NB4 (cell line): Measurements from ENCODE around the gene DENND10.

Experiments
- MYC ChIP-seq: IDR thresholded peaks from 2 replicates; pipeline ENCODE4 v1.6.1; 2011; ENCODE audit warnings: low read depth, low read length
- POLR2A ChIP-seq: IDR thresholded peaks from 2 replicates; pipeline ENCODE4 v1.6.1; 2011; ENCODE audit warnings: mild to moderate bottlenecking; ENCODE audit not compliant: insufficient read length; ENCODE audit errors: extremely low read depth
- TF ChIP-seq, protein P1 (sequence below): IDR thresholded peaks from one replicate; pipeline ENCODE4 v1.5.1; 2012; ENCODE audit warnings: low read depth, low read length
- TF ChIP-seq, protein P2 (sequence below): IDR thresholded peaks from 2 replicates; pipeline ENCODE4 v1.6.1; 2011; ENCODE audit warnings: low read depth, low read length

DNA sequence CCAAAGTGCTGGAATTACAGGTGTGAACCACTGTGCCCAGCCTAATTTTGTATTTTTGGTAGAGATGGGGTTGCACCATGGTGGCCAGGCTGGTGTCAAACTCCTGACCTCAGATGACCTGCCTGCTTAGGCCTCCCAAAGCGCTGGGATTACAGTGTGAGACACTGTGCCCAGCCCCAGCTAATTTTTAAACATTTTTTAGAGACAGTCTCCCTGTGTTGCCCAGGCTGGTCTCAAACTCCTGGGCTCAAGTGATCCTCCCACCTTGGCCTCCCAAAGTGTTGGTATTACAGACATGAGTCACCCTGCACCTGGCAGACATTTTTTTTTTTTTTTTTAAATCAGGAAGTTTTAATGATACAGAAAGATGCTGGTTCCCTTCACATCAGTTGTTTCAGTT is 15.5 kb downstream of the DENND10 start:
- TF ChIP-seq POLR2A (no peak), MYC (no peak)
- TF ChIP-seq, protein P1, sequence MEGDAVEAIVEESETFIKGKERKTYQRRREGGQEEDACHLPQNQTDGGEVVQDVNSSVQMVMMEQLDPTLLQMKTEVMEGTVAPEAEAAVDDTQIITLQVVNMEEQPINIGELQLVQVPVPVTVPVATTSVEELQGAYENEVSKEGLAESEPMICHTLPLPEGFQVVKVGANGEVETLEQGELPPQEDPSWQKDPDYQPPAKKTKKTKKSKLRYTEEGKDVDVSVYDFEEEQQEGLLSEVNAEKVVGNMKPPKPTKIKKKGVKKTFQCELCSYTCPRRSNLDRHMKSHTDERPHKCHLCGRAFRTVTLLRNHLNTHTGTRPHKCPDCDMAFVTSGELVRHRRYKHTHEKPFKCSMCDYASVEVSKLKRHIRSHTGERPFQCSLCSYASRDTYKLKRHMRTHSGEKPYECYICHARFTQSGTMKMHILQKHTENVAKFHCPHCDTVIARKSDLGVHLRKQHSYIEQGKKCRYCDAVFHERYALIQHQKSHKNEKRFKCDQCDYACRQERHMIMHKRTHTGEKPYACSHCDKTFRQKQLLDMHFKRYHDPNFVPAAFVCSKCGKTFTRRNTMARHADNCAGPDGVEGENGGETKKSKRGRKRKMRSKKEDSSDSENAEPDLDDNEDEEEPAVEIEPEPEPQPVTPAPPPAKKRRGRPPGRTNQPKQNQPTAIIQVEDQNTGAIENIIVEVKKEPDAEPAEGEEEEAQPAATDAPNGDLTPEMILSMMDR = no peak
- TF ChIP-seq, protein P2, sequence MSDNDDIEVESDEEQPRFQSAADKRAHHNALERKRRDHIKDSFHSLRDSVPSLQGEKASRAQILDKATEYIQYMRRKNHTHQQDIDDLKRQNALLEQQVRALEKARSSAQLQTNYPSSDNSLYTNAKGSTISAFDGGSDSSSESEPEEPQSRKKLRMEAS = no peak
